GM15510 (cell line): ENCODE data around the gene PLEKHG2.

ENCODE experiments used
- POLR2A ChIP-seq: IDR thresholded peaks from 3 replicates; pipeline ENCODE4 v1.6.1; 2011; ENCODE audit warnings: borderline replicate concordance; ENCODE audit not compliant: insufficient read length; ENCODE audit errors: extremely low read depth

PLEKHG2 gene

GRCh38 chr19:39410017-39410830, 2.2 kb upstream of the PLEKHG2 start:
- TF ChIP-seq POLR2A = peak; percentile 57

GRCh38 chr19:39410831-39411080, 1.7 kb upstream of the PLEKHG2 start:
- no peak for TF ChIP-seq POLR2A

- no peak for TF ChIP-seq POLR2A
These were observed 1.2 kb upstream of the PLEKHG2 start for GRCh38 chr19:39411081-39411831.

GRCh38 chr19:39411832-39412099, 703 bp upstream of the PLEKHG2 start:
- no peak for TF ChIP-seq POLR2A

GRCh38 chr19:39412867-39413271, 400 bp downstream of the PLEKHG2 start:
- TF ChIP-seq POLR2A = no peak

- no peak for TF ChIP-seq POLR2A
These were observed 922 bp downstream of the PLEKHG2 start for GRCh38 chr19:39413272-39413910.

- no peak for TF ChIP-seq POLR2A
These were observed 1.6 kb downstream of the PLEKHG2 start for GRCh38 chr19:39413911-39414608.

- no peak for TF ChIP-seq POLR2A
These were observed 2.9 kb downstream of the PLEKHG2 start for GRCh38 chr19:39415111-39416046.

- TF ChIP-seq POLR2A = no peak
These were observed 4.0 kb downstream of the PLEKHG2 start for GRCh38 chr19:39416152-39417120.

- no peak for TF ChIP-seq POLR2A
These were observed 5.2 kb downstream of the PLEKHG2 start for GRCh38 chr19:39417463-39418181.

GRCh38 chr19:39419003-39419402, 6.5 kb downstream of the PLEKHG2 start:
- TF ChIP-seq POLR2A = no peak

GRCh38 chr19:39420769-39421168, 8.3 kb downstream of the PLEKHG2 start:
- no peak for TF ChIP-seq POLR2A
